Hematopoietic multipotent progenitor cell (in vitro differentiated cells): ENCODE results near the gene PPID. TPM values are rescaled to one million over a fixed set of nuclear protein-coding genes. Genes with fewer than 3 reads are reported as not detected.
"Not testable (repeated sequence)": the region's sequence is repeated elsewhere in the genome, so short reads cannot be mapped to it uniquely, and the experiment has no call there.

Experiments
- DNase-seq, 3 donors: peaks; one replicate each; pipeline ENCODE4 v3.0.0-alpha.2; 2011 to 2015; ENCODE audit warnings: low read depth in 2 of 3, low spot score in 2 of 3
- total RNA-seq: library from RNA; depleted of rRNA; stranded (reverse); fragments of >200 nt; gene quantifications from one replicate; pipeline ENCODE4 v1.2.3, GENCODE V29; 2012

Gene PPID
- total RNA-seq, 1 donor = 9.2 TPM

DNA sequence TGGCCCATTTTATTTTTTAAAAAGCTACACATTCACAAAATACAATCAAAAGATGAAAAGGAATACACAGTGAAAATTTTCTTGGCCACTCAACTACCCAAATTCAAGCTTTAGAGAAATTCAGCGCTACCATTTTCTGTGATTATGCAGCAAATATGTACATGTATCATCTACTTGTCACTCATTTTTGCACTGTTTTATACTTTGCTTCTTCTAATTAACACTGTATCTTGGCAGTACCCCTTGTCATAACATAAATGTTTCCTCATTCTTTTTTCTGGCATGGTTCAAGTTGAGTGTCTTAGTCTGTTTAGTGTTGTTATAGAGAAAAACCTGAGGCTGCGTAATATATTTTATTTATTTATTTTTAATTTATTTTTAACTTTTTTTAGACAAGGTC lies 15.7 kb upstream of the PPID start:
- DNase-seq = no peak

GRCh38 chr4:158729716-158730559 lies 6.7 kb upstream of the PPID start:
- peak; percentile 18 to 77 (median 65) for DNase-seq

- DNase-seq = no peak
These were observed 5.0 kb upstream of the PPID start for GRCh38 chr4:158728236-158728635.

DNA sequence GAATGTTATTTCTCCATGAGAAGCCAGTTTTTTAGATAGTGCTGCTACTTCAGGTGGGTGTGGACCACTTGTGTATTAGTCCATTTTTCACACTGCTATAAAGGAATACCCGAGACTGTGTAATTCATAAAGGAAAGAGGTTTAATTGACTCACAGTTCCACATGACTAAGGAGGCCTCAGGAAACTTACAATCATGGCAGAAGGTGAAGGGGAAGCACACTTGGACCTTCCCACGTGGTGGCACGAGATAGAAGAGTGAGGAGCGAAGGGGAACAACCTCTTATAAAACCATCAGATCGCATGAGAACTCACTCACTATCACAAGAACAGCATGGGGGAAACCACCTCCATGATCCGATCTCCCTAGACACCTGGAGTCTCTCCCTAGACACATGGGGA lies 3.4 kb upstream of the PPID start:
- DNase-seq = no peak

DNA sequence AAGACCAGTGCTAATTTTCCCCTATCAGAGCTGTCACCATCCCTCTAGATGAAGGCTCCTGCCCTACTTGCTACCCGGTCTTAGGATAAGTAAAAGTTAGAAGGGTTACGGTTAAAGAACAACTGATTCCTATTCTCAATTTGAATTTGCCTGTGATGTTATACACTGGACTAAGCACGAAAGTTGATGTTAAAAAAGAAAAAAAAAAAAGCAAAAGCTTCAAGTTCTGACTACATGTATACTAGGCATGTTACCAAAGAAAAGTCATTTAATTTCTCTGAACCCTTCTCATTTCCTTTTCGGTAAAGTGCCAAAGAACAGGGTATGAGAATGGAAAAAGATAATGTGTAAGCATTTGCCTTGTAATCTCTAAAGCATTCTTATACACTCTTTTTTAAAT lies 1.4 kb upstream of the PPID start:
- no peak for DNase-seq

GRCh38 chr4:158722291-158722916 lies 792 bp downstream of the PPID start:
- DNase-seq = peak; percentile 6 to 19 (median 9)

DNA sequence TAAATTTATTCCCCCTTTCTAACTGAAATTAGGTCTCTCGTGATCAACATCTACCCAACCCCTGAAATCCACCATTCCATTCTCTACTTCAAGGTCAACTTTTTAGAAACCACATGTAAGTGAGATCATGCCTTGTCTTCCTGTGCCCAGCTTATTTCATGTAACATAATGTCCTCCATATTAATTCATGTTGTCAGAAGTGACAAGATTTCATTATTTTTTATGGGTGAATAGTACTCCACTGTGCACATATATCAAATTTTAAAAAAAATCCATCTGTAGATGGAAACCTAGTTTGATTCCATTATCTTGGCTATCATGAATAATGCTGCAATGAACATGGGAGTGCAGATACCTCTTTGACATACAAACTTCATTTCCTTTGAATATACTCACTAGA lies 1.5 kb downstream of the PPID start:
- no peak for DNase-seq

GRCh38 chr4:158715802-158716201 lies 7.4 kb downstream of the PPID start:
- DNase-seq = no peak

DNA sequence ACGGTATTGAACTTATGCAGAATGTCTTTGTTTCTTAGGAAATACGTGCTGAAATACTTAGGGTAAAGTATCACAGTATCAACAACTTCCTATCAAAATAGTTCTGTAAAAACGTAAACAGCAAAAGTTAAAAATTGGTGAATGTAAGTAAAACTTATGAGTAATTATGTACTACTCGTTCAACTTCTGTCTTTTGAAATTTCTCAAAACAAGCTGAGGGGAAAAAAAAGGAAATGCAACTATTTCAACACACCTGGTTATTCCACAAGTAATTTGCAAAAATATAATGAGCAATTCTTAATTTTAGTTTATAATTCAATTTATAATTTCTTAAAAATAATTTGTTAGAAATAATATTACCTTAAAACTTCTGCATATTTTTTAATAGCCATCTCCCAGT lies 8.3 kb downstream of the PPID start:
- DNase-seq = no peak

DNA sequence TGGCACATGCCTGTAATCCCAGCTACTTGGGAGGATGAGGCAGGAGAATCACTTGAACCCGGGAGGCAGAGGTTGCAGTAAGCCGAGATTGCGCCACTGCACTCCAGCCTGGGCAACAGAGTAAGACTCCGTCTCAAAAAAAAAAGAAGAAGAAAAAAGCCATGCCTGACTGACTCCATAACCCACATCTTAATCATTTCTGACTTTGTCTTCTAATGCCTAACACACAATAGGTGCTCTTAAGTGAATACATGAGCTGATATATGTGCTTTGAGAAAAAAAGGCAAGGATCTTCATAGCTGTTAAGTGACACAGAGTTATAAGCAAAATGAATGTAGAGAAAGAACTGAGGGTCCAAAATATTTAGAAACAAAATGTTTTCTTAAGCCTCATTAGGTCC lies 10.6 kb downstream of the PPID start:
- DNase-seq = not testable (repeated sequence)

DNA sequence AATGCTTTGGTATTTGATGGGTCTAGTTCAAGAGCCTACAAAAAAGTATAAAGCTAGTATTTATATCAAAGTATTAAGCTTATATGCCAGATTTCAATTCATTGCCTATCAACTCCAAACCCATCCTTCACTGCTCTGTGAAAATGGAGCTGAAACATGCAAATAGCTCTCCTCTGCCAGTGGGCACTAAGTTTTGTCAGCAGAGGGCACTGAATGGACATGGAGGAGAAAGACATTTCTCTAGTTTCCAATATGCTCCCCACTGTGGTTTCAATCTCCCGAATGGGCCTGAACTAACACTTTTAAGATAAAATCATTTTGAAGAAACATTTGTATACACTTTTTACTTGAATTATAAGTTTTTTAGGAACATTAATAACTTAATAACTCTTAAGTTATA lies 12.4 kb downstream of the PPID start:
- DNase-seq = peak in 2 of 3 donors; percentile 21 to 47

GRCh38 chr4:158704274-158704673 lies 18.9 kb downstream of the PPID start:
- no peak for DNase-seq

DNA sequence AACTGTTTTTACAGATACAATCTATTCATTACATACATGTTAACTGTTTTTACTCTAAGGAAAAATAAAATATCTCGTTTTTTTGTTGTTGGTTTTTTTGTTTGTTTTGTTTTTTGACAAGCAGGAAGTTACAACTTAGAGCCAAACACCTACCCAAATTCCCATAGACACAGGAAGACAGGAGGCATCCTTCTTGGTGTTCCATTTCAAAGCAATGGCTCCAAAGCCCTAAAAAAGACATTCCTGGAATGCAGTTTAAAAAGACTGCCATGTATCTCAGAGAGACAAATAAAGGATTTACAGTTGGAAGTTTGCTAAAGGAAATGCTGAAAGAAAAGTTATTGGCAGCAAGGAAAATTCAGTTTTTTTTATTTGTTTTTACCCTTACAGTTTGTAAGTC lies 34.4 kb downstream of the PPID start:
- no peak for DNase-seq

GRCh38 chr4:158682066-158682465 lies 41.1 kb downstream of the PPID start:
- DNase-seq = no peak

- DNase-seq = no peak
These were observed 41.6 kb downstream of the PPID start for GRCh38 chr4:158681629-158682028.

- DNase-seq = no peak
These were observed 44.4 kb downstream of the PPID start for GRCh38 chr4:158678767-158679166.

DNA sequence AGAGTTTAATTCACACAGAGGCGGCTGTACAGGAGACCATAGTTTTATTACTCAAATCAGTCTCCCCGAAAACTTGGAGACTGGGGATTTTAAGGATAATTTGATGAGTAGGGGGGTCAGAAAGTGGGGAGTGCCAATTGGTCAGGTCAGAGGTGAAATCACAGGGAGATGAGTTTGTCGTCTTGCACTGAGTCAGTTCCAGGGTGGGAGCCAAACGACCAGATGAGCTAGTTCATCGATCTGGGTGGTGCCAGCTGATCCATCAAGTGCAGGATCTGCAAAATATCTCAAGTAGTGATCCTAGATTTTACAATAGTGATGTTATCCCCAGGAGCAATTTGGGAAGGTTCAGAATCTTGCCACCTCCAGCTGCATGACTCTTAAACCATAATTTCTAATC lies 47.1 kb downstream of the PPID start:
- no peak for DNase-seq

GRCh38 chr4:158673633-158674032 lies 49.6 kb downstream of the PPID start:
- no peak for DNase-seq

DNA sequence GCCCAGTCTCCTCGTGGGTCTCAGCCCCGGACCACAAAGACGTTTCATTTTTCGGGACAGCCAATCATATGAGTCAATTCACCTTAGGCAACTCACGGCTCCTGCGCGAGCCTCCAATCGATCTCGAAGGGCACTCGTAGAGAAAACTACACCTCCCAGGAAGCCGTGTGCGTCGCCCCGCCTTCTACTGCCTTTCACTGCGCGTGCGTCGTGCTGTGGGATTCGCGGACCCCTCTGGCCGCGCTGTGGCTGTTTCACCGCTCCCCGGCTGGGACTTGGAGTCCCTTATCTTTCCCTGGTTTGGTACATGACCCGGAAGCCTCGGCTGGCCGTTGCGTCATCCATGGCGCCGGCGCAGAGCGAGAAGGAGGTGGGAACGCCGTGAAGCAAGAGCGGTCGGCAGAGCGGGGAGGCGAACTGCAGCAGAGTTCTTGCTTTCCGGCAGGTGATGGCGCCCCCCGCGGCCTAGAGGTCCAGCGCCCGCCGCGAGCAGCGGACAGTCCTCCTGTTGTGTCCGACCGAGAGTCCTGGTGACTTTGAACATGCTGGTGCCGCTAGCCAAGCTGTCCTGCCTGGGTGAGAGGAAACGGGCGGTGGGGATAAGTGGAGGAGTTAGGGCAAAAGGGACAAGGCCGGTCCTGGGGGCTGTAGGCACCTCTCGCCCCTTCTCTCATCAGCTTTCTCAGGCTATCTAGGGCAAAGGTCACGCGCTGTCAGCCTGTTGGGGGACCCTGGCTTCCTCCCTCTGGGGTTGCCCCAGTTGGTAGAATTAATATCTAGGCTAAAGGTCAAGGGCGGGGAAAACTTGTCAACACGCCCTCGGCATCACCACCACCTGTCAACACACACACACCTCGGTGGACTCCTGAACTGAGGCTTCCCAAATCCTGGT lies 51.0 kb downstream of the PPID start, which contains the start of gene ETFDH:
ETFDH (plus strand) TSS at position 382 of the 892 bp plus-strand sequence; CDS start at position 543, 161 bp downstream.
- peak; percentile 98 to 100 (median 100) for DNase-seq

DNA sequence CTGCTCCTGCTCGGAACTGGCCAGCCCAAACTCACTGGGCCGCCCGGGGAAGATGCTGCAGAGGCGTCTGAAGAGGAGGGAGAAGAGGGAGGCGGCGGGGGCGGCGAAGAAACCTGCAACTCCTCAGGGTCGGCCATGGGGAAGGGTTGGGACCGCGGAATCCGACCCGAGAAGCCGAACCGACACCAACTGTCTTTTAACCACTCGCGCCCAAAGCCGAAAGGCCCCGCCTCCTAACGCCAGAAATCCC lies 51.6 kb downstream of the PPID start, which contains the start of gene C4orf46:
C4orf46 (minus strand) TSS at position 223 of the 250 bp plus-strand sequence; CDS start at position 137, 86 bp downstream.
- DNase-seq = no peak

- peak; percentile 19 to 68 (median 64) for DNase-seq
These were observed 52.1 kb downstream of the PPID start for GRCh38 chr4:158670975-158671664.
